ENCODE data around the gene ST3GAL5. TPM values are rescaled to one million over a fixed set of nuclear protein-coding genes. Genes with fewer than 3 reads are reported as not detected.

The ST3GAL5 gene
- total and polyA plus RNA-seq, 2 donors (not counting 1 experiment from before 2014, with no cell fraction given), result 6.2 to 10.9 TPM

DNA sequence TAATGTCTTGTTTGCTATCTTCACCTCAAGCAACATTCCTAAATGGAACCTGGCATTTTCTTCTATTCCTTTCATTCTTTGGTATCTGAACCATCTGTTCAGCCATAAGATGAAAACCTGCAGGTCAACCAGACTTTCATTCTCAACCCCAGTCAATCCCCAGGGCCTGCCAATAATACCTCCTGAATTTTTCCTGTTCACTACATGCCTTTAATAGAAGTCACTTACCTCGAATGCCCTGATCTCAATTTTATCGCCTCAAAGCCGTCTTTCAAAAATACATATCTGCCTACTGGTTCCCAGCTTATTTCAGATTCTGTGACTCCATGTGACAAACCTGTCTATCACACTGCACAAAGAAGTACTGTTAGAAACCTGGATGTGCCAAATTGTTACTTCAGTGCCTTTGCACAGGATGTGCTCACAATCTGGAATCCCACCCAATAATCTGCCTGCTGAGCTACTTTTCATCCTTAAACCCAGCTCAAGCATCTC lies 22.6 kb downstream of the ST3GAL5 start:
- no peak overlapping the region for H2AFZ ChIP-seq (ENCODE audit: low read length)
- no peaks in the 10 kb centered on the region for H3K36me3 ChIP-seq (ENCODE audit: control insufficient read depth, insufficient read depth, low read length)
- no peaks in the 10 kb centered on the region for H4K20me1 ChIP-seq (ENCODE audit: control insufficient read depth, extremely low read depth, insufficient read depth, low read length)
- H3K27ac ChIP-seq (ENCODE audit: insufficient read depth, low read length), result no peak overlapping the region
- peak in 1 of 2 donors; percentile 34 for DNase-seq (ENCODE audit: low read depth in 2 of 2)
- TF ChIP-seq, protein P1, sequence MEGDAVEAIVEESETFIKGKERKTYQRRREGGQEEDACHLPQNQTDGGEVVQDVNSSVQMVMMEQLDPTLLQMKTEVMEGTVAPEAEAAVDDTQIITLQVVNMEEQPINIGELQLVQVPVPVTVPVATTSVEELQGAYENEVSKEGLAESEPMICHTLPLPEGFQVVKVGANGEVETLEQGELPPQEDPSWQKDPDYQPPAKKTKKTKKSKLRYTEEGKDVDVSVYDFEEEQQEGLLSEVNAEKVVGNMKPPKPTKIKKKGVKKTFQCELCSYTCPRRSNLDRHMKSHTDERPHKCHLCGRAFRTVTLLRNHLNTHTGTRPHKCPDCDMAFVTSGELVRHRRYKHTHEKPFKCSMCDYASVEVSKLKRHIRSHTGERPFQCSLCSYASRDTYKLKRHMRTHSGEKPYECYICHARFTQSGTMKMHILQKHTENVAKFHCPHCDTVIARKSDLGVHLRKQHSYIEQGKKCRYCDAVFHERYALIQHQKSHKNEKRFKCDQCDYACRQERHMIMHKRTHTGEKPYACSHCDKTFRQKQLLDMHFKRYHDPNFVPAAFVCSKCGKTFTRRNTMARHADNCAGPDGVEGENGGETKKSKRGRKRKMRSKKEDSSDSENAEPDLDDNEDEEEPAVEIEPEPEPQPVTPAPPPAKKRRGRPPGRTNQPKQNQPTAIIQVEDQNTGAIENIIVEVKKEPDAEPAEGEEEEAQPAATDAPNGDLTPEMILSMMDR (conservative IDR thresholded peaks at IDR 0.05 in 1 of 2, IDR thresholded peaks at IDR 0.05 in 1 of 2; ENCODE audit: low read depth in 1 of 2, low read length in 2 of 2), result no peak
- TF ChIP-seq EZH2 (IDR thresholded peaks at IDR 0.05; ENCODE audit: low read length, missing control alignments), result no peak
- no peak overlapping the region for H3K4me2 ChIP-seq (ENCODE audit: extremely low read depth, insufficient read depth, low read length)
- no peaks in the 10 kb centered on the region for H3K9me3 ChIP-seq (ENCODE audit: control insufficient read depth, insufficient read depth, low read depth, low read length)
- no peaks in the 10 kb centered on the region for H3K4me1 ChIP-seq (ENCODE audit: control insufficient read depth, extremely low read depth, insufficient read depth, low read length)
- no peaks in the 10 kb centered on the region for H3K79me2 ChIP-seq (ENCODE audit: control insufficient read depth, insufficient read depth, low read length)
- no peak overlapping the region for H3K4me3 ChIP-seq (replicated peaks in 1 of 4; ENCODE audit: control extremely low read depth in 1 of 4, insufficient read depth in 1 of 4, low read depth in 3 of 4, low read length in 4 of 4)
- no peaks in the 10 kb centered on the region for H3K27me3 ChIP-seq (ENCODE audit: control insufficient read depth, insufficient read depth, low read length)
- no peak overlapping the region for H3K9ac ChIP-seq (ENCODE audit: insufficient read depth, low read length)

DNA sequence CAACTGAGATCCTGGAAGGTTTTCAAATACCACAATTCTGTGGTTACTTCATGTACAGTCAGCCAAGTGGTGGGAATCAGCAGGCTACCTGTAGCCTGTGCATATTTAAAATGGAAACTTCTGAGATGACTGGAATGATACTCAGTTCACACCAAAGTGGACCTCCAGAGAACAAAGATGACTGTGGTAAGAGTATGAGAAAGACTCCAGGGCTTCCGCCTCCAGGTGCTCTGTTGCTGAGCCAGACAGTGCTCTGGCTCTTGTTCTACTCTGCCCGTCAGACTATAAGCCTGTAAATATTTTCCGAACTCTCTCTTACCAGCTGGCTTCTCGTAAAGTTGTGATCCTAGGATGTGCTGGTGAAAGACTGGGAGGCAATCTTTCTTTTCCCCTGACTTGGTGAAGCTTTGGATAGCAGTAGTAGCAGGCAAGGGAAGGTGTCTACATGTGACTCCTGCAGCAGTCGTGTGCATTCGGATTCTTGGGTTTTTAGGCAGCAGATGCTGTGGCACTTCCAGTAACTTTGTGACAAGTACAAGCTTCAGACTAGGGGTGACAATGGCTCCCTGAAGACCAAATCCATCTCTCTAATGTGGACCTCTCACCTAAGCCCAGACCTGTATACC lies 23.1 kb downstream of the ST3GAL5 start:
- H3K79me2 ChIP-seq (ENCODE audit: control insufficient read depth, insufficient read depth, low read length), result no peaks in the 10 kb centered on the region
- H3K9ac ChIP-seq (ENCODE audit: insufficient read depth, low read length), result no peak overlapping the region
- H3K27ac ChIP-seq (ENCODE audit: insufficient read depth, low read length), result no peak overlapping the region
- no peaks in the 10 kb centered on the region for H4K20me1 ChIP-seq (ENCODE audit: control insufficient read depth, extremely low read depth, insufficient read depth, low read length)
- H2AFZ ChIP-seq (ENCODE audit: low read length), result no peak overlapping the region
- H3K9me3 ChIP-seq (ENCODE audit: control insufficient read depth, insufficient read depth, low read depth, low read length), result no peaks in the 10 kb centered on the region
- DNase-seq (ENCODE audit: low read depth in 2 of 2), result peak in 1 of 2 donors; percentile 93
- H3K36me3 ChIP-seq (ENCODE audit: control insufficient read depth, insufficient read depth, low read length), result no peaks in the 10 kb centered on the region
- no peak for TF ChIP-seq EZH2 (IDR thresholded peaks at IDR 0.05; ENCODE audit: low read length, missing control alignments)
- TF ChIP-seq, protein P1 (conservative IDR thresholded peaks at IDR 0.05 in 1 of 2, IDR thresholded peaks at IDR 0.05 in 1 of 2; ENCODE audit: low read depth in 1 of 2, low read length in 2 of 2), result no peak
- no peak overlapping the region for H3K4me2 ChIP-seq (ENCODE audit: extremely low read depth, insufficient read depth, low read length)
- H3K4me1 ChIP-seq (ENCODE audit: control insufficient read depth, extremely low read depth, insufficient read depth, low read length), result no peaks in the 10 kb centered on the region
- no peaks in the 10 kb centered on the region for H3K27me3 ChIP-seq (ENCODE audit: control insufficient read depth, insufficient read depth, low read length)
- no peak overlapping the region for H3K4me3 ChIP-seq (replicated peaks in 1 of 4; ENCODE audit: control extremely low read depth in 1 of 4, insufficient read depth in 1 of 4, low read depth in 3 of 4, low read length in 4 of 4)

DNA sequence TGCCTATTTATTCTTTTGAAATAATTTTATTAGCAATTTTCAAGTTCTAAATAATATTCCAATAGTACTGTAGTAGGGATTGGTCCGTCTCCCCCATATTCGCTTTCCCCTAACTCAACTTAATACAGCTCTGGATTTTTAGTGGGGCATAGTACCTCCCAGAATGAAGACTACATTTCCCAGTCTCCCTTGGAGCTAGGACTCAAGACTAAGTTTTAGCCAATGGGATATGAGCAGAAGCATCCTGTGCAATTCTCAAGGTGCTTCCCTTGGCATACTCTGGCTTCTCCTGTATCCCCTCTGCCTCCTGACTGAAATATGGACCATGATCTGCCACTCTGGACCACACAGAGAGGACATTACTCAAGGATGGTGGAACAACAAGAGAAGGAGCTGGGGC lies 24.1 kb downstream of the ST3GAL5 start:
- no peak overlapping the region for H3K4me2 ChIP-seq (ENCODE audit: extremely low read depth, insufficient read depth, low read length)
- no peaks in the 10 kb centered on the region for H3K4me1 ChIP-seq (ENCODE audit: control insufficient read depth, extremely low read depth, insufficient read depth, low read length)
- TF ChIP-seq, protein P1 (conservative IDR thresholded peaks at IDR 0.05 in 1 of 2, IDR thresholded peaks at IDR 0.05 in 1 of 2; ENCODE audit: low read depth in 1 of 2, low read length in 2 of 2), result no peak
- TF ChIP-seq EZH2 (IDR thresholded peaks at IDR 0.05; ENCODE audit: low read length, missing control alignments), result no peak
- no peaks in the 10 kb centered on the region for H3K36me3 ChIP-seq (ENCODE audit: control insufficient read depth, insufficient read depth, low read length)
- H3K27me3 ChIP-seq (ENCODE audit: control insufficient read depth, insufficient read depth, low read length), result no peaks in the 10 kb centered on the region
- no peak for DNase-seq (ENCODE audit: low read depth in 2 of 2)
- no peaks in the 10 kb centered on the region for H3K79me2 ChIP-seq (ENCODE audit: control insufficient read depth, insufficient read depth, low read length)
- H3K9me3 ChIP-seq (ENCODE audit: control insufficient read depth, insufficient read depth, low read depth, low read length), result no peaks in the 10 kb centered on the region
- no peaks in the 10 kb centered on the region for H4K20me1 ChIP-seq (ENCODE audit: control insufficient read depth, extremely low read depth, insufficient read depth, low read length)
- no peak overlapping the region for H3K9ac ChIP-seq (ENCODE audit: insufficient read depth, low read length)
- H3K27ac ChIP-seq (ENCODE audit: insufficient read depth, low read length), result no peak overlapping the region
- no peak overlapping the region for H2AFZ ChIP-seq (ENCODE audit: low read length)
- no peak overlapping the region for H3K4me3 ChIP-seq (replicated peaks in 1 of 4; ENCODE audit: control extremely low read depth in 1 of 4, insufficient read depth in 1 of 4, low read depth in 3 of 4, low read length in 4 of 4)

Data from fibroblast of lung (primary cell).